ENCODE measurements around the gene ESX1. TPM values are rescaled to one million over a fixed set of nuclear protein-coding genes. Genes with fewer than 3 reads are reported as not detected.

Gene ESX1
- 0.29 and 0.65 TPM in 2 replicates for total RNA-seq

GRCh38 chrX:104254442-104255115, at the start of gene ESX1:
Gene ESX1 (minus strand): TSS chrX:104254933. CDS start chrX:104254849, 84 bp downstream.

Other genes starting within 250 kb of the ESX1 start
- not detected in 2 replicates for gene H2BW1, start 241.2 kb downstream of the ESX1 start, total RNA-seq
- gene H2BW2, start 215.0 kb downstream of the ESX1 start, total RNA-seq = not detected in 2 replicates
- 5.0 and 5.9 TPM in 2 replicates for gene TMSB15C, start 178.7 kb downstream of the ESX1 start, total RNA-seq
- 1.3 and 2.7 TPM in 2 replicates for gene ZCCHC18, start 142.4 kb downstream of the ESX1 start, total RNA-seq
- gene SLC25A53, start 97.9 kb downstream of the ESX1 start, total RNA-seq = 4.9 and 9.4 TPM in 2 replicates
- gene FAM199X, start 88.5 kb downstream of the ESX1 start, total RNA-seq = 26.5 and 31.0 TPM in 2 replicates